ENCODE measurements around the gene CALHM3.

Gene CALHM3

GRCh38 chr10:103474077-103474476 lies 5.0 kb downstream of the CALHM3 start:
- DNase-seq (ENCODE audit: low spot score) = no peak

- DNase-seq (ENCODE audit: low spot score) = no peak
Measured at GRCh38 chr10:103473261-103473671, 5.8 kb downstream of the CALHM3 start.

GRCh38 chr10:103472005-103472404 lies 7.0 kb downstream of the CALHM3 start:
- no peak for DNase-seq (ENCODE audit: low spot score)

GRCh38 chr10:103470761-103471653 lies 8.0 kb downstream of the CALHM3 start:
- DNase-seq (ENCODE audit: low spot score) = no peak

GRCh38 chr10:103469201-103469600 lies 9.8 kb downstream of the CALHM3 start:
- DNase-seq (ENCODE audit: low spot score) = no peak

GRCh38 chr10:103467406-103467805 lies 11.6 kb downstream of the CALHM3 start:
- no peak for DNase-seq (ENCODE audit: low spot score)

GRCh38 chr10:103466734-103467133 lies 12.3 kb downstream of the CALHM3 start:
- no peak for DNase-seq (ENCODE audit: low spot score)

GRCh38 chr10:103465411-103466179 lies 13.4 kb downstream of the CALHM3 start:
- DNase-seq (ENCODE audit: low spot score) = no peak

- DNase-seq (ENCODE audit: low spot score) = no peak
Measured at GRCh38 chr10:103463499-103463898, 15.5 kb downstream of the CALHM3 start.

GRCh38 chr10:103459615-103460014 lies 19.4 kb downstream of the CALHM3 start:
- DNase-seq (ENCODE audit: low spot score) = no peak

- DNase-seq (ENCODE audit: low spot score) = no peak
Measured at GRCh38 chr10:103458720-103459119, 20.3 kb downstream of the CALHM3 start, which contains the start of gene CALHM1. TSS of gene CALHM1 (minus strand) at chr10:103458900. CDS start at chr10:103458751, 149 bp downstream.

GRCh38 chr10:103457896-103458583 lies 21.0 kb downstream of the CALHM3 start:
- DNase-seq (ENCODE audit: low spot score) = no peak

GRCh38 chr10:103457176-103457712 lies 21.8 kb downstream of the CALHM3 start:
- DNase-seq (ENCODE audit: low spot score) = no peak

- no peak for DNase-seq (ENCODE audit: low spot score)
Measured at GRCh38 chr10:103456074-103456660, 22.9 kb downstream of the CALHM3 start.

- DNase-seq (ENCODE audit: low spot score) = no peak
Measured at GRCh38 chr10:103455235-103455634, 23.8 kb downstream of the CALHM3 start.

- DNase-seq (ENCODE audit: low spot score) = no peak
Measured at GRCh38 chr10:103454026-103454425, 25.0 kb downstream of the CALHM3 start.

GRCh38 chr10:103452506-103453230 lies 26.4 kb downstream of the CALHM3 start:
- no peak for DNase-seq (ENCODE audit: low spot score)

GRCh38 chr10:103451831-103452505 lies 27.1 kb downstream of the CALHM3 start, which contains the start of gene CALHM2:
TSS of gene CALHM2 (minus strand) at chr10:103452370. CDS start at chr10:103449941, 2,429 bp downstream.
- peak; percentile 90 for DNase-seq (ENCODE audit: low spot score)

- DNase-seq (ENCODE audit: low spot score) = peak; percentile 87
Measured at GRCh38 chr10:103451091-103451813, 27.8 kb downstream of the CALHM3 start.

Data from AG20443 (cell line).